Measurements from ENCODE around the gene MED14. TPM values are rescaled to one million over a fixed set of nuclear protein-coding genes. Genes with fewer than 3 reads are reported as not detected.

Gene MED14
- total and polyA plus RNA-seq, 2 of the 13 experiments (the other 11 are each of a cell fraction or from before 2014, with no cell fraction given): 10.2 to 16.3 TPM

DNA sequence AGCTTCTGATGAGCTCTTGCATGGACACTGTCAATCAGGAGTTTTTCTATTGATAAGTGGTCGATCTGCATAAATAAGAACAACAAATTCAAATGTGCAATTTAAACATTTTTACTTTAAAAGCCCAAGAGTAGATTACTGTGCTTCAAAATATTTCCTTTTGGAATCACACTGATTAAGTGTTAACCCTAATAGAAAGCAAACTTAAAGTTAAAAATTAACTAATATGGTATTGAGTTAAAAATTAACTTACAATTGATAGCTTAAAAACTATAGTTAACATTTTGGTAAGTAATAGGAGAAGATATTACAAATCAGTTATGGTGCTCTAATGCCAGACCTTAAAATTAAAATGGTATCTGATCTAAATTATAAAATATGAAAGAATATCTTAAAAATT, 25.9 kb downstream of the MED14 start (continued):
- TF ChIP-seq, protein P1, sequence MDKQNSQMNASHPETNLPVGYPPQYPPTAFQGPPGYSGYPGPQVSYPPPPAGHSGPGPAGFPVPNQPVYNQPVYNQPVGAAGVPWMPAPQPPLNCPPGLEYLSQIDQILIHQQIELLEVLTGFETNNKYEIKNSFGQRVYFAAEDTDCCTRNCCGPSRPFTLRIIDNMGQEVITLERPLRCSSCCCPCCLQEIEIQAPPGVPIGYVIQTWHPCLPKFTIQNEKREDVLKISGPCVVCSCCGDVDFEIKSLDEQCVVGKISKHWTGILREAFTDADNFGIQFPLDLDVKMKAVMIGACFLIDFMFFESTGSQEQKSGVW (CRISPR knock-in tag; IDR thresholded peaks at IDR 0.05; ENCODE audit: borderline replicate concordance): no peak
- TF ChIP-seq TGIF2 (CRISPR knock-in tag; IDR thresholded peaks at IDR 0.05) (no peak), ERF (CRISPR knock-in tag; IDR thresholded peaks at IDR 0.05) (no peak), GTF3A (CRISPR knock-in tag; conservative IDR thresholded peaks at IDR 0.05) (no peak), ZIK1 (CRISPR knock-in tag; IDR thresholded peaks at IDR 0.05; ENCODE audit: borderline replicate concordance, low read depth) (no peak), FOXA1 (IDR thresholded peaks at IDR 0.05) (no peak), FOXA1 (CRISPR knock-in tag; IDR thresholded peaks at IDR 0.05) (no peak), SRSF4 (IDR thresholded peaks at IDR 0.05; ENCODE audit: low read depth, low read length, poor library complexity, severe bottlenecking) (no peak)
- TF ChIP-seq, protein P2, sequence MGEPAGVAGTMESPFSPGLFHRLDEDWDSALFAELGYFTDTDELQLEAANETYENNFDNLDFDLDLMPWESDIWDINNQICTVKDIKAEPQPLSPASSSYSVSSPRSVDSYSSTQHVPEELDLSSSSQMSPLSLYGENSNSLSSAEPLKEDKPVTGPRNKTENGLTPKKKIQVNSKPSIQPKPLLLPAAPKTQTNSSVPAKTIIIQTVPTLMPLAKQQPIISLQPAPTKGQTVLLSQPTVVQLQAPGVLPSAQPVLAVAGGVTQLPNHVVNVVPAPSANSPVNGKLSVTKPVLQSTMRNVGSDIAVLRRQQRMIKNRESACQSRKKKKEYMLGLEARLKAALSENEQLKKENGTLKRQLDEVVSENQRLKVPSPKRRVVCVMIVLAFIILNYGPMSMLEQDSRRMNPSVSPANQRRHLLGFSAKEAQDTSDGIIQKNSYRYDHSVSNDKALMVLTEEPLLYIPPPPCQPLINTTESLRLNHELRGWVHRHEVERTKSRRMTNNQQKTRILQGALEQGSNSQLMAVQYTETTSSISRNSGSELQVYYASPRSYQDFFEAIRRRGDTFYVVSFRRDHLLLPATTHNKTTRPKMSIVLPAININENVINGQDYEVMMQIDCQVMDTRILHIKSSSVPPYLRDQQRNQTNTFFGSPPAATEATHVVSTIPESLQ (CRISPR knock-in tag; conservative IDR thresholded peaks at IDR 0.05): no peak

DNA sequence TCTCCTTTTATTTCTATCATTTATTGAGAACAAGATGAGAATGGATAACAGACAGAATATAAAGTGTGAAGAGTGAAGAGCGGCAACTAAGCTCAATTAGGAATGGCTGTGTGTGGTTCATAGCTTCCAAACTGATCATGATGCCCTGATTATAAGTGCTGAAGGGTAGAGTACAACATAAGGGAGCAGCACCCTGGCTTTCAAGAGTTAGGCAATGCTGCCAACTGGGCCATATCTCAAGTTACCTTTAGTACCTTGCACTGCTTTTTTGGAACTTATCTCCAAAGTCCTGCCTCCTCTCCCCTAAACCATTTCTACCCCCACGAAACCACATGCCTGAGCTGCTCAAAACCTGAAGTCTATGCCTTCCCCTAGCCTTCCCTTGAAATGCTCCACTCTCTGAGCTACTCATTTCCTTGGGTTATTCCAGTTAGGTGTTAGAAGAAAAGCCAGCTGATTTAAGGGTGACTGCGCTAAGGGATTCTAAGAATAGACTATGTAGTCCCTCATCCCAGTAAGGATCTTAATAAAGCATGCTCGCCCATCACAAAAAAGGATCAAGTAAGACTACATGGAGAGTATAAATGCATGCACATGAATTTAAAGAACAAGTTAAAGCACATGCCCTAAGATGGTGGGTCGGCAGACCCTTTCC, 29.6 kb downstream of the MED14 start:
- no peak overlapping the region for H3K27ac ChIP-seq (ENCODE audit: extremely low read length, insufficient read depth, low read length)
- H3K4me3 ChIP-seq (replicated peaks in 1 of 3; ENCODE audit: insufficient read depth in 1 of 3, low read depth in 2 of 3, low read length in 3 of 3): no peak overlapping the region
- H3K4me1 ChIP-seq (ENCODE audit: insufficient read depth, low read length): peaks cover 6% of the 10 kb centered on the region; the same call in 1 of the 2 replicates
- in situ Hi-C loops (cut with HindIII; ENCODE audit: extremely low pct_ligation_motif_present, low pct_unique_long_range_greater_than_20kb) (no loop called here), intact Hi-C loops (cut with micrococcal nuclease; ENCODE audit: unreplicated experiment) (no loop called here)
- peaks cover 0 to 21% of the 10 kb centered on the region in 2 experiments; a peak in 3 of 5 replicates for H3K36me3 ChIP-seq (replicated peaks in 1 of 2; ENCODE audit: control insufficient read depth in 1 of 2, insufficient read depth in 2 of 2, low read length in 2 of 2)
- DNase-seq (ENCODE audit: low spot score): no peak
- H2AFZ ChIP-seq (ENCODE audit: low read length): no peak overlapping the region
- no peak overlapping the region for H3K4me2 ChIP-seq (ENCODE audit: low read depth, low read length)
- BruUV-seq (replicated peaks): no TSS peak
- WGBS (ENCODE audit: low lambda C conversion rate): 98% methylated on average over 5 of the region's 5 CpGs
- CTCF ChIA-PET (ENCODE audit: low intra/inter-chr PET ratio, low total read pairs): no interaction called here
- H4K20me1 ChIP-seq (ENCODE audit: insufficient read depth, low read length): no peaks in the 10 kb centered on the region
- H3K9ac ChIP-seq (ENCODE audit: insufficient read depth, low read depth, low read length): no peak overlapping the region
- POLR2A ChIA-PET: no interaction called here
- H3K79me2 ChIP-seq (ENCODE audit: insufficient read depth, low read length): no peaks in the 10 kb centered on the region
- H3K27me3 ChIP-seq (ENCODE audit: control insufficient read depth in 1 of 2, insufficient read depth in 2 of 2, low read length in 2 of 2): no peaks in the 10 kb centered on the region
- H3K9me3 ChIP-seq (ENCODE audit: low read length): no peaks in the 10 kb centered on the region
- no peak for ATAC-seq
- no peak for FAIRE-seq
- no peak for TF ChIP-seq ZNF75D (CRISPR knock-in tag; IDR thresholded peaks at IDR 0.05; ENCODE audit: borderline replicate concordance)
- TF ChIP-seq CC2D1A (CRISPR knock-in tag; IDR thresholded peaks at IDR 0.05): no peak
- TF ChIP-seq, protein P3, sequence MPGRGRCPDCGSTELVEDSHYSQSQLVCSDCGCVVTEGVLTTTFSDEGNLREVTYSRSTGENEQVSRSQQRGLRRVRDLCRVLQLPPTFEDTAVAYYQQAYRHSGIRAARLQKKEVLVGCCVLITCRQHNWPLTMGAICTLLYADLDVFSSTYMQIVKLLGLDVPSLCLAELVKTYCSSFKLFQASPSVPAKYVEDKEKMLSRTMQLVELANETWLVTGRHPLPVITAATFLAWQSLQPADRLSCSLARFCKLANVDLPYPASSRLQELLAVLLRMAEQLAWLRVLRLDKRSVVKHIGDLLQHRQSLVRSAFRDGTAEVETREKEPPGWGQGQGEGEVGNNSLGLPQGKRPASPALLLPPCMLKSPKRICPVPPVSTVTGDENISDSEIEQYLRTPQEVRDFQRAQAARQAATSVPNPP (CRISPR knock-in tag; IDR thresholded peaks at IDR 0.05): no peak
- TF ChIP-seq ZNF484 (CRISPR knock-in tag; IDR thresholded peaks at IDR 0.05; ENCODE audit: borderline replicate concordance, low read depth): no peak
- TF ChIP-seq ZNF468 (CRISPR knock-in tag; IDR thresholded peaks at IDR 0.05): no peak
- no peak for TF ChIP-seq MXD1 (CRISPR knock-in tag; IDR thresholded peaks at IDR 0.05)
- TF ChIP-seq HOXA3 (CRISPR knock-in tag; IDR thresholded peaks at IDR 0.05): no peak
- TF ChIP-seq KMT2A (CRISPR knock-in tag; IDR thresholded peaks at IDR 0.05): no peak
- TF ChIP-seq, protein P4, sequence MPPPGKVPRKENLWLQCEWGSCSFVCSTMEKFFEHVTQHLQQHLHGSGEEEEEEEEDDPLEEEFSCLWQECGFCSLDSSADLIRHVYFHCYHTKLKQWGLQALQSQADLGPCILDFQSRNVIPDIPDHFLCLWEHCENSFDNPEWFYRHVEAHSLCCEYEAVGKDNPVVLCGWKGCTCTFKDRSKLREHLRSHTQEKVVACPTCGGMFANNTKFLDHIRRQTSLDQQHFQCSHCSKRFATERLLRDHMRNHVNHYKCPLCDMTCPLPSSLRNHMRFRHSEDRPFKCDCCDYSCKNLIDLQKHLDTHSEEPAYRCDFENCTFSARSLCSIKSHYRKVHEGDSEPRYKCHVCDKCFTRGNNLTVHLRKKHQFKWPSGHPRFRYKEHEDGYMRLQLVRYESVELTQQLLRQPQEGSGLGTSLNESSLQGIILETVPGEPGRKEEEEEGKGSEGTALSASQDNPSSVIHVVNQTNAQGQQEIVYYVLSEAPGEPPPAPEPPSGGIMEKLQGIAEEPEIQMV (CRISPR knock-in tag; IDR thresholded peaks at IDR 0.05; ENCODE audit: low read depth): no peak

Measured in HepG2 (cell line).